ENCODE results near the gene POGZ.

DNA sequence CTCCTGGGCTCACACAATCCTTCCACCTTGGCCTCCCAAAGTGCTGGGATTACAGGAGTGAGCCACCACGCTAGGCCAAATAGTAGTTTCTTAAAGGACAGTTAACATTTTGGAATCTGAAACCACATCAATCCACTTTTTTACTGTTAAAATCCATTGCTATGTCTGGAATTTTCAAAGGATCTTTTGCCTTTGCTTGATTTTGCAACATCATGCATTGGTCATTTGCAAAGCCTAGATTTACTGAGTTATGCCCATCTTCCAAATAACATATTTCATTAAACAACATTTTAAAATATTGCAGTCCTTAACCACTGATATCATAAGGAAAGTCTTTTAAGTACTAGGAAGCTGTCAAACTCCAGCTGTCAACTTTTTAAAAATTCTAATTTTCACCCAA, 3.3 kb downstream of the POGZ start:
- TF ChIP-seq EZH2 (optimal IDR thresholded peaks at IDR 0.05; ENCODE audit: low read depth, low read length), result no peak
- TF ChIP-seq, protein P1, sequence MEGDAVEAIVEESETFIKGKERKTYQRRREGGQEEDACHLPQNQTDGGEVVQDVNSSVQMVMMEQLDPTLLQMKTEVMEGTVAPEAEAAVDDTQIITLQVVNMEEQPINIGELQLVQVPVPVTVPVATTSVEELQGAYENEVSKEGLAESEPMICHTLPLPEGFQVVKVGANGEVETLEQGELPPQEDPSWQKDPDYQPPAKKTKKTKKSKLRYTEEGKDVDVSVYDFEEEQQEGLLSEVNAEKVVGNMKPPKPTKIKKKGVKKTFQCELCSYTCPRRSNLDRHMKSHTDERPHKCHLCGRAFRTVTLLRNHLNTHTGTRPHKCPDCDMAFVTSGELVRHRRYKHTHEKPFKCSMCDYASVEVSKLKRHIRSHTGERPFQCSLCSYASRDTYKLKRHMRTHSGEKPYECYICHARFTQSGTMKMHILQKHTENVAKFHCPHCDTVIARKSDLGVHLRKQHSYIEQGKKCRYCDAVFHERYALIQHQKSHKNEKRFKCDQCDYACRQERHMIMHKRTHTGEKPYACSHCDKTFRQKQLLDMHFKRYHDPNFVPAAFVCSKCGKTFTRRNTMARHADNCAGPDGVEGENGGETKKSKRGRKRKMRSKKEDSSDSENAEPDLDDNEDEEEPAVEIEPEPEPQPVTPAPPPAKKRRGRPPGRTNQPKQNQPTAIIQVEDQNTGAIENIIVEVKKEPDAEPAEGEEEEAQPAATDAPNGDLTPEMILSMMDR (IDR thresholded peaks at IDR 0.05; ENCODE audit: low read length), result no peak
